ENCODE data around the gene CAVIN4.
A peak's percentile ranks its signal among the peaks of the same experiment; 100 is the strongest.

Gene CAVIN4, protein sequence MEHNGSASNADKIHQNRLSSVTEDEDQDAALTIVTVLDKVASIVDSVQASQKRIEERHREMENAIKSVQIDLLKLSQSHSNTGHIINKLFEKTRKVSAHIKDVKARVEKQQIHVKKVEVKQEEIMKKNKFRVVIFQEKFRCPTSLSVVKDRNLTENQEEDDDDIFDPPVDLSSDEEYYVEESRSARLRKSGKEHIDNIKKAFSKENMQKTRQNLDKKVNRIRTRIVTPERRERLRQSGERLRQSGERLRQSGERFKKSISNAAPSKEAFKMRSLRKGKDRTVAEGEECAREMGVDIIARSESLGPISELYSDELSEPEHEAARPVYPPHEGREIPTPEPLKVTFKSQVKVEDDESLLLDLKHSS

GRCh38 chr9:100577776-100578448, at the start of gene CAVIN4:
Gene CAVIN4 (plus strand): TSS chr9:100578079. CDS start chr9:100578144, 65 bp downstream.
- DNase-seq = no peak

DNA sequence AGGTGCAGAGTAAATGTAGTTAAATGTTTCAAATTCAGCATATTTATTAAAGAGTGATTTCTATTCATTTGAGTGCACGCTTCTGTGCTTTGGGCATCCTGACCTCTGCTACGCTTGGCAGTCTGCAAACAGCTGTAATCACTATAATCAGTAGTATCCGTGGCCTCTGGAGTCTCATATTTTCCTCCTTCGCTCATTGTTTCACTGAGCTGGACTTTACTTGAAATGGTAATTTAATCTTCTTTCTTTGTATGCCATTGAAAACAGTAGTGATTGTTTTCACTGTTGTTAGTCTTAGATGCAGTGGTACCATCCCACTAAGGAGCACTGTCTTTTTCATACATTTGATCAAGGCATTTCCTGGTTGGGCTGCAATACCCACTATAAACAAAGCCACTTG, 43.5 kb upstream of the CAVIN4 start:
- DNase-seq = peak; percentile 90

DNA sequence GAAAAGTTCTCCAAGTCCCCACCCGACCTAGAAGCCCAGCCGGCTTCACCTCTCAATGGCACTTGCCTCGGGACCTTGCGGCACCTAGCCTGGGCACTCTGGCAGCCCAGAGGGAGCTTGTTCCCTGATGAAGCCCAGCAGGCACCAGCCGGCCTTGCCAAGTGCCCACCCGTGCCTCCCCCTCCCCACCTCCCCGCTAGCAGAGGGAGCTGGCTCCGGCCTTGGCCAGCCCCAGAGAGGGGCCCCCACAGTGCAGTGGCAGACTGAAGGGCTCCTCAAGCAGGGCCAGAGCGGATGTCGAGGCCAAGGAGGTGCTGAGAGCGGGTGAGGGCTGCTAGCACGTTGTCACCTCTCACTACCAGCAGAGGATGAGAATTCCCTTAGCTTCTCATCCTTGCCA, 37.6 kb upstream of the CAVIN4 start:
- DNase-seq = no peak

DNA sequence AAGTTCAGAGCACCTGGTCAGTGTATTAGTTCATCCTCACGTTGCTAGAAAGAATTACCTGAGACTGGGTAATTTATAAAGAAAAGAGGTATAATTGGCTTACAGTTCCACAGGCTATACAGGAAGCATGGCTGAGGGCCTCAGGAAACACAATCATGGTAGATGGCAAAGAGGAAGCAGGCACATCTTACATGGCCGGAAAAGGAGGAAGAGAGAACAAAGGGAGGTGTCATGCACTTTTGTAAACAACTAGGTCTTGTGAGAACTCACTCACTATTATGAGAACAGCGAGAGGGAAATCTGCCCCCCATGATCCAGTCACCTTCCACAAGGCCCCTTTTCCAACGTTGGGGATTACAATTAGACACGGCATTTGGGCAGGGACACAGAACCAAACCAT, 28.8 kb upstream of the CAVIN4 start:
- DNase-seq = no peak

GRCh38 chr9:100554935-100555401, 22.9 kb upstream of the CAVIN4 start:
- no peak for DNase-seq

- DNase-seq = no peak
Observed at GRCh38 chr9:100555471-100555870, 22.4 kb upstream of the CAVIN4 start.

DNA sequence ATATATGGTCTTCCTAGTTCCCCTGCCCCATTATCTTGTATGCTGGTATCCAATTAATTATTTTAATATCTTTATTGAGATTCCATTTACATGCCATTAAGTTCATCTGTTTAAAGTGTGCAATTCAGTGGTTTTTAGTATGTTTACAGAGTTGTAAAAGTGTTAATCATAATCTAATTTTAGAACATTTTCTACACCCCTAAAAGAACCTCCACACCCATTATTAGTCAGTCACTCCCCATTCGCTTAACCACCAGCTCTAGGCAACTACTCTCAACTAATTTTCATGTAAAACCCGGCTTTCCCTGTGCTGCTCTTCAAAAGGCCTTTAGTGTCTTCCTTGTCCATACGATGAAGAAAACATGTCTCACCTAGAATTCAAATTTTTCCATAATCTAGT, 20.8 kb upstream of the CAVIN4 start:
- DNase-seq = no peak

GRCh38 chr9:100561256-100561655, 16.6 kb upstream of the CAVIN4 start:
- DNase-seq = no peak

GRCh38 chr9:100567856-100568255, 10.0 kb upstream of the CAVIN4 start:
- no peak for DNase-seq

- no peak for DNase-seq
Observed at GRCh38 chr9:100573655-100574260, 4.1 kb upstream of the CAVIN4 start.

DNA sequence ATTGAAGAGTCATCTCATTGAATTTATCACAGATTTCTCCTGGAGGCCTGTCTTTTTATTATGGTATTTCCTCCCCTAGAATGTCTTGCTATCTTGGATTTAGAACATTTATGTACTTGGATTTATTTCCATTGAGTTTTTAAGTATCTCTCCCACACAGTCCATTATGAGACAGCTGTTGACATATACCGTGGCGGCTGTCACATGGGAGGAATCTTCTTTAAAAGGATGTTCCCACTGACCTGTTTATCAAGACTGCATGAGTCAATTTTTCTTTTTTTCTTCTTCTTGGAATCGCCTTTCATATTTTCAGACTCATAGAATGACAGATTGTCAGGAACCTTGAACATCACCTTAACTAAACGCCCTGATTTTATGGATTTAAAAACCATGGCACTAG, 2.9 kb upstream of the CAVIN4 start:
- DNase-seq = no peak

GRCh38 chr9:100575765-100576386, 2.0 kb upstream of the CAVIN4 start:
- DNase-seq = no peak

DNA sequence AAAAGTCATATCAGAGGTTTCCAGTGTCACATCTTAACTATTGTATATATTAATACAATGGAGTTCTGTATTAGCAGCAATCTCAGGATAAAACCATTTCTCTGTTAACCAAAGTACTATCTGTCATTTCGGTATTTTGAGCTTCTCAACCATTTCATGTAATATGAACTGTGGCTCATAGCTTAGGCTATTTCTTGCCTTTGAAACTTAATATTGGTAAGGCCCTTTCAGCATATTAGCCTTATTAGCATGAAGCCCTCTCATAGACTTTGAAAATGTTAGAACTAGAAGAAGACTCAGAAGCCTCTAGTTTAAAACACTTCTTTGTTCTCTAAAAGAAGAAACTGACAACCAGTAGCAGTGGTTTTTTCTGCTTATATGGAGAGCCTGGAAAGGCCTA, 731 bp downstream of the CAVIN4 start:
- no peak for DNase-seq

- no peak for DNase-seq
Observed at GRCh38 chr9:100579665-100580064, 1.8 kb downstream of the CAVIN4 start.

- DNase-seq = no peak
Observed at GRCh38 chr9:100580257-100580656, 2.4 kb downstream of the CAVIN4 start.

GRCh38 chr9:100581081-100581480, 3.2 kb downstream of the CAVIN4 start:
- DNase-seq = no peak

DNA sequence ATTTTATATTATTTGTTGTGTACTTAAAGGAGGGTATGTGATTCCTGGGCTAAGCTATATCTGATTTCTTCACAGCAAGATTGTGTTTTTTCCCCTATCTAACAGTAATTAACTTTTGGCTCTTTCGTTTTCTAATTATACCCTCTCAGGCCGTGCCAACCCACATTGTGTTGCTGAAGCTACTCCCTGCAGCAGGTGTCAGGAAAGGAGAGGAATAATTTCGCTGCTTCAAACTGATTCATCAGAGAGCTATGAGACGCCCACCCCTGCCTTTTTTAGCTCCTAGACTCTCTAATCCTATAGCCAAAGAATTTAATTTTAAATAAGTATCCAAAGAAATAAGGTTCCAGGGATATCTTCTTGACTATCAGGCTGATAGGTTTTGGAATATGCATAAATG, 3.8 kb downstream of the CAVIN4 start:
- DNase-seq = no peak

DNA sequence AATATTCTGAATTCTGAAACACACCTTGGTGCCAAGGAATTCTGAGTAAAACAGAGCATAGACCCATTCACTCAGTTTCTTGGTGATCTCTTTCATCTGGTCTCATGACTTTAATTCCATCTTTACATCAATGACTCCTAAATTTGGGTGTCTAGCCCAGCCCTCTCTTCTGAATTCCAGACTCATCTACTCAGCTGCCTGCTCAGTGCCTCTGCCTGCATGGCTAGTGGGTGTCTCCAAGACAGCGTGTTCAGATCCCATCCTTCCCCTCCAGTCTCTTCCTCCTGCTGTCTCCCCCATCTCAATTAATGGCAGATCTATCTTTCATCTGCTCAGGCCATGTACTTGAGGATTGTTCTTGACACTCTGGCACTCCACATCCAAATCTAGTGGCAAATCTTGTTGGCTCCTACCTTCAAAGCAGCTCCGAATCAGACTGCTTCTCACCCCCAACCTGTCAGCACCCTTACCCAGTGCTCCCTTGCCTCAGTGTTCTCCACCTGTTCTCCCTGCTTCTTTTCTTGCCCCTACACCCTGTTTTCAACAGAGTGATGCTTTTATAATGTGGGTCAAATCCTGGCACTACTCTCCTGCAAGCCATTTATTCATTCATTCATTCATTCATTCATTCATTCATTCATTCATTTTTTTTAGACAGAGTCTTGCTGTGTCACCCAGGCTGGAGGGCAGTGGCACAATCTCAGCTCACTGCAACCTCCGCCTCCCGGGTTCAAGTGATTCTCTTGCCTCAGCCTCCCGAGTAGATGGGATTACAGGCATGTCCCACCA, 5.3 kb downstream of the CAVIN4 start:
- no peak for DNase-seq

GRCh38 chr9:100584951-100585350, 7.1 kb downstream of the CAVIN4 start:
- DNase-seq = no peak

DNA sequence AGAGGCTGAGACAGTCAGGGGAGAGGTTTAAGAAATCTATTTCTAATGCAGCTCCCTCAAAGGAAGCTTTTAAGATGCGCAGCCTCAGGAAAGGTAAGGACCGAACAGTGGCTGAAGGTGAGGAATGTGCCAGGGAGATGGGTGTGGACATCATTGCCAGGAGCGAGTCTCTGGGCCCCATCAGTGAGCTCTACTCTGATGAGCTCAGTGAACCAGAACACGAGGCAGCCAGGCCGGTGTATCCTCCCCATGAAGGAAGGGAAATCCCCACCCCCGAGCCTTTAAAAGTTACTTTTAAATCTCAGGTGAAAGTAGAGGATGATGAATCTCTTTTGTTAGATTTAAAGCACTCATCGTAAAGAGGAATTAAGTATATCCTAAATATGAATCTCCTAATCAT, 8.2 kb downstream of the CAVIN4 start:
- no peak for DNase-seq

DNA sequence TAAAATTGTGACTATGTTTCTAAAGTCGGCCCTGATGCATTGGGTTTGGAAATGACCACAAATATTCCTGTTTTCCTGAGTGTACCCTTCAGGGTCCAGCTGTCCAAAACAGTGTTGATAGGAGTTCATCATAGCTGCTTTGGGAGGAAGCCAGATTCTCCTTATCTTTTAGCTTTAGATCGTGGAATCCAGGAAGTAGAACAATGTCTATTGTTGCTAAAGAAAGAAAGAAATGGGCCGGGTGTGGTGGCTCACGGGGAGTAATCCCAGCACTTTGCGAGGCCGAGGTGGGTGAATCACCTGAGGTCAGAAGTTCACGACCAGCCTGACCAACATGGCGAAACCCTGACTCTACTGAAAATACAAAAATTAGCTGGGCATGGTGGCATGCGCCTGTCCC, 9.5 kb downstream of the CAVIN4 start:
- DNase-seq = no peak

GRCh38 chr9:100589582-100589981, 11.7 kb downstream of the CAVIN4 start:
- DNase-seq = peak; percentile 17

GRCh38 chr9:100590481-100590880, 12.6 kb downstream of the CAVIN4 start:
- DNase-seq = no peak
